Right lung (tissue), 10 donors: ENCODE measurements around the gene CALR. TPM values are rescaled to one million over a fixed set of nuclear protein-coding genes. Genes with fewer than 3 reads are reported as not detected.
A peak's percentile ranks its signal among the peaks of the same experiment; 100 is the strongest.
"Not testable (repeated sequence)": the region's sequence is repeated elsewhere in the genome, so short reads cannot be mapped to it uniquely, and the experiment has no call there.

ENCODE experiments used
- DNase-seq, 2 donors: peaks; one replicate each; pipeline ENCODE4 v3.0.0-alpha.2; 2013
- long read RNA-seq, 8 donors: transcript quantifications; one replicate each; lab custom pipeline, GENCODE V29; 2026
- polyA plus RNA-seq, 5 donors: library from polyadenylated mRNA; unstranded; fragments of 120-200 nt; gene quantifications; one replicate each; pipeline versions ENCODE4 v1.2.1 to v1.2.3, GENCODE V29; 2013; ENCODE audit warnings: inconsistent platforms in 1 of 5, low replicate concordance in 1 of 5; ENCODE audit not compliant: insufficient read length in 5 of 5, insufficient read depth in 1 of 5

Gene CALR
- polyA plus RNA-seq = 100 to 1,000 TPM; 632 to 884 (median 841) TPM
- long read RNA-seq, donor 1, transcript CALR-201 (9 exons, 1,903 nt) = major isoform, 219 of 724 reads
- long read RNA-seq, donor 1, transcript CALR-207 (4 exons, 781 nt) = minor isoform, 7 of 724 reads
- long read RNA-seq, donor 1, transcript CALR-203 (2 exons, 667 nt) = minor isoform, 7 of 724 reads
- long read RNA-seq, donor 1, partial matches to known transcripts = 468 of 724 reads
- long read RNA-seq, donor 1, other reads (novel, unspliced or antisense) = 23 of 724 reads
- long read RNA-seq, donor 2, transcript CALR-201 (9 exons, 1,903 nt) = major isoform, 161 of 1,167 reads
- long read RNA-seq, donor 2, partial matches to known transcripts = 979 of 1,167 reads
- long read RNA-seq, donor 2, other reads (novel, unspliced or antisense) = 20 of 1,167 reads
- long read RNA-seq, donor 3, transcript CALR-203 (2 exons, 667 nt) = minor isoform, 8 of 560 reads
- long read RNA-seq, donor 3, transcript CALR-201 (9 exons, 1,903 nt) = major isoform, 130 of 560 reads
- long read RNA-seq, donor 3, partial matches to known transcripts = 418 of 560 reads
- long read RNA-seq, donor 3, other reads (novel, unspliced or antisense) = 0 of 560 reads
- long read RNA-seq, donor 4, transcript CALR-201 (9 exons, 1,903 nt) = major isoform, 82 of 332 reads
- long read RNA-seq, donor 4, transcript CALR-203 (2 exons, 667 nt) = minor isoform, 8 of 332 reads
- long read RNA-seq, donor 4, partial matches to known transcripts = 234 of 332 reads
- long read RNA-seq, donor 4, other reads (novel, unspliced or antisense) = 6 of 332 reads
- long read RNA-seq, donor 5, transcript CALR-207 (4 exons, 781 nt) = minor isoform, 6 of 619 reads
- long read RNA-seq, donor 5, transcript CALR-201 (9 exons, 1,903 nt) = major isoform, 188 of 619 reads
- long read RNA-seq, donor 5, partial matches to known transcripts = 407 of 619 reads
- long read RNA-seq, donor 5, other reads (novel, unspliced or antisense) = 14 of 619 reads
- long read RNA-seq, donor 6, transcript CALR-203 (2 exons, 667 nt) = minor isoform, 7 of 699 reads
- long read RNA-seq, donor 6, transcript CALR-207 (4 exons, 781 nt) = minor isoform, 8 of 699 reads
- long read RNA-seq, donor 6, transcript CALR-201 (9 exons, 1,903 nt) = major isoform, 266 of 699 reads
- long read RNA-seq, donor 6, partial matches to known transcripts = 387 of 699 reads
- long read RNA-seq, donor 6, other reads (novel, unspliced or antisense) = 30 of 699 reads
- long read RNA-seq, donor 7, transcript CALR-201 (9 exons, 1,903 nt) = major isoform, 106 of 209 reads
- long read RNA-seq, donor 7, partial matches to known transcripts = 98 of 209 reads
- long read RNA-seq, donor 7, other reads (novel, unspliced or antisense) = 0 of 209 reads
- long read RNA-seq, donor 8, transcript CALR-201 (9 exons, 1,903 nt) = major isoform, 89 of 207 reads
- long read RNA-seq, donor 8, partial matches to known transcripts = 115 of 207 reads
- long read RNA-seq, donor 8, other reads (novel, unspliced or antisense) = 0 of 207 reads

DNA sequence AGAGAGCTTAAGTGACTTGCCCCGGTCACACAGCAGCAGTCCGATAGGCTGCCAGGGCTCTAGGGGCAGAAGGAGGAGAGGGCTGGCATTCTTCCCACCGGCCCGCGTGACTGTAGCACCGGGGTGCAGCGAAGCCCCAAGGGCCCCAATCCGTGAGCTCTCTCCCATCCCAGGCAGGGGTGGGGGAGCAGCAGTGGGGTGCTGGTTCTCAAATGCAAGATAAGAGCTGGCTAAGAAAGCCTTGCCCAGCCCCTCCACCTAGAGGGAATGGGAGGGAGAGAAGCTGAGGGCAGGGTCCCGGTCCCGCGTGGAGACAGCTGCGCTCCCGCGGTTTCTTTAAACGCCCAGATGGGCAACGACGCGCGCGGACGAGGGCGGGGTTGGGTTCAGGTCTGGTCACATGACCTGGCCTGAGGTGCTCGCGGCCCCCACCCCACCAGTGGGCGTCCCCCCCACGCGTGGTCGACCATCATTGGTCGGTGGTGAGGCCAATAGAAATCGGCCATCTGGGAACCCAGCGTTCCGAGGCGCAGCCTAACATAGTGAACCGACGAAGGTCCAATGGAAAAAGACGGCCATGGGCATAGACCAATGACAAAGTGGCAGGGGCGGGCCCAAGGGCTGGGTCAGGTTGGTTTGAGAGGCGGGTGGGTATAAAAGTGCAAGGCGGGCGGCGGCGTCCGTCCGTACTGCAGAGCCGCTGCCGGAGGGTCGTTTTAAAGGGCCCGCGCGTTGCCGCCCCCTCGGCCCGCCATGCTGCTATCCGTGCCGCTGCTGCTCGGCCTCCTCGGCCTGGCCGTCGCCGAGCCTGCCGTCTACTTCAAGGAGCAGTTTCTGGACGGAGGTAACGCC is at the start of gene CALR:
Gene CALR, plus strand, starts transcription at position 683 of the 852 bp plus-strand sequence. Its CDS starts 71 bp downstream, at position 754.
- DNase-seq = peak; percentile 99

GRCh38 chr19:12890299-12890786 is 48.1 kb upstream of the CALR start:
- not testable (repeated sequence) for DNase-seq

GRCh38 chr19:12890787-12891552 is 47.4 kb upstream of the CALR start, which contains the start of gene GCDH:
GCDH (plus strand) TSS chr19:12891160; CDS start chr19:12891305, 145 bp downstream.
- DNase-seq = peak; percentile 94 to 96

- DNase-seq = no peak
Observed at GRCh38 chr19:12891553-12892021, 46.8 kb upstream of the CALR start.

- DNase-seq = no peak
Observed at GRCh38 chr19:12893582-12893981, 44.8 kb upstream of the CALR start.

GRCh38 chr19:12896460-12896859 is 41.9 kb upstream of the CALR start:
- no peak for DNase-seq

- no peak for DNase-seq
Observed at GRCh38 chr19:12899891-12900518, 38.4 kb upstream of the CALR start.

DNA sequence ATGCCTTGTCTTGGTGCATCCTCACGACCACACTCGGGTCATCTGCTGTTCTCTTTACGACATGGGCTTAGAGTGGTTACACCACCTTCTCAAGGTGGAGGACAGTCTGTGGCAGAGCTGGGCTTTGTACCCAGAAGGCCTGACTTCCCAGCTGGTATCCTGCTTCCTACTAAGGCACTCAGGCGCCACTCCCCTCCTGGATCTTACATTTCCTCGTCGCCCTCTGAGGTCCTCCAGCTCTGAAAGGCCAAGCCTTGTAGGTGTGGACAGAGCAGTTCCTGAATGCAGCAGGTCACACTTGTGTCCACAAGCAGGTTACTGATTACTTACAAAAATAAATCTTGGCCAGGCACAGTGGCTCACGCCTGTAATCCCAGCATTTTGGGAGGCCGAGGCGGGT is 31.2 kb upstream of the CALR start:
- DNase-seq = no peak

GRCh38 chr19:12912571-12912970 is 25.8 kb upstream of the CALR start:
- DNase-seq = no peak

- DNase-seq = peak; percentile 86
Observed at GRCh38 chr19:12913011-12913561, 25.3 kb upstream of the CALR start.

- peak in 1 of 2 donors; percentile 32 for DNase-seq
Observed at GRCh38 chr19:12913851-12914690, 24.3 kb upstream of the CALR start.

- not testable (repeated sequence) for DNase-seq
Observed at GRCh38 chr19:12915860-12916259, 22.5 kb upstream of the CALR start.

DNA sequence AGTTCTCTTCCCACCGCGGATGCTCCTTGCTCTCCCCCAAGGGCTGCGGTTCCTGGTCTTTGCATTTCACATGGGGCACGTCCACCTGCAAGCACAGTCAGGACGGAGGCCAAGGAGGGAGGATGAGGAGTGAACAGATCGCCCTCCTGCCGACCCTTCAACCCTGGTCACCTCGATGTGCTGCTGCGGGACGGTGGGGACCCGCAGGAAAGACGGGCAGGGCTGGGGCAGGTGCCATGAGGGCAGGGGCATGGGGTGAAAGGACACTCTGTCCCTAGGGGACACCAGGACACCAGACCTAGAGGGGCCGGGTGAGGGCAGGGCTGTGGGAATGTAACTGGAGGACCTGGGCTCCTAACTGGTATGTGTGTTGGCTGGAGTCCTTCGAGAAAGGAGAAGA is 20.2 kb upstream of the CALR start:
- DNase-seq = no peak

- no peak for DNase-seq
Observed at GRCh38 chr19:12921047-12921446, 17.4 kb upstream of the CALR start.

GRCh38 chr19:12922959-12923358 is 15.4 kb upstream of the CALR start:
- DNase-seq = no peak

GRCh38 chr19:12924621-12925310 is 13.6 kb upstream of the CALR start:
- DNase-seq = no peak
